PC-9 (cell line): Measurements from ENCODE around the gene APMAP. TPM values are rescaled to one million over a fixed set of nuclear protein-coding genes. Genes with fewer than 3 reads are reported as not detected.
A peak's percentile ranks its signal among the peaks of the same experiment; 100 is the strongest.

ENCODE experiments used
- BruUV-seq: library from RNA; stranded (reverse); fragments of 400-500 nt; replicated peaks from 2 replicates; lab custom pipeline; 2021; lab: Mats Ljungman, UMichigan
- CTCF ChIA-PET: fragments of 300-600 bp; sonication (Branson Sonifier 250); formaldehyde crosslinking; loops from one replicate; lab custom pipeline; 2022; ENCODE audit warnings: antibody characterized with exemption; lab: Charles Lee
- POLR2A ChIA-PET: fragments of 300-600 bp; sonication (Branson Sonifier 250); formaldehyde crosslinking; loops from one replicate; lab custom pipeline; 2022; ENCODE audit warnings: antibody characterized with exemption; ENCODE audit not compliant: unreplicated experiment; lab: Charles Lee
- DNase-seq, 2 experiments: peaks; one replicate each; pipeline versions ENCODE4 v3.0.0 to v3.0.0-alpha.2; 2015 to 2022; ENCODE audit warnings: mixed read lengths in 1 of 2
- H2AFZ ChIP-seq: fragments of 200-600 bp; sonication (generic); 2 replicates; pipeline ENCODE4 v1.8.1; 2017; ENCODE audit warnings: antibody characterized with exemption
- H3F3A ChIP-seq: fragments of 200-600 bp; sonication (generic); 2 replicates; pipeline ENCODE4 v1.8.1; 2017; ENCODE audit warnings: antibody characterized with exemption, mild to moderate bottlenecking, low read depth; ENCODE audit not compliant: insufficient read depth
- H3K27ac ChIP-seq: fragments of 200-600 bp; sonication (generic); 2 replicates; pipeline ENCODE4 v1.6.1; 2016; ENCODE audit warnings: mixed run types
- H3K27me3 ChIP-seq: fragments of 200-600 bp; sonication (generic); 2 replicates; pipeline ENCODE4 v1.6.1; 2016; ENCODE audit warnings: low read depth, mixed run types; ENCODE audit not compliant: insufficient read depth
- H3K36me3 ChIP-seq: fragments of 200-600 bp; sonication (generic); 2 replicates; pipeline ENCODE4 v1.6.1; 2016; ENCODE audit warnings: low read depth, mixed run types
- H3K4me1 ChIP-seq: fragments of 200-600 bp; sonication (generic); replicated peaks from 2 replicates; pipeline ENCODE4 v1.6.1; 2016; ENCODE audit warnings: mixed run types; ENCODE audit not compliant: insufficient read depth
- H3K4me2 ChIP-seq: fragments of 200-600 bp; sonication (generic); 2 replicates; pipeline ENCODE4 v1.6.1; 2017; ENCODE audit warnings: mixed run types
- H3K4me3 ChIP-seq: fragments of 200-600 bp; sonication (generic); 2 replicates; pipeline ENCODE4 v1.6.1; 2016; ENCODE audit warnings: mixed run types
- H3K79me2 ChIP-seq: fragments of 200-600 bp; sonication (generic); 2 replicates; pipeline ENCODE4 v1.6.1; 2017; ENCODE audit warnings: low read depth, mixed run types
- H3K9me2 ChIP-seq: fragments of 200-600 bp; sonication (generic); 2 replicates; pipeline ENCODE4 v1.8.1; 2017; ENCODE audit warnings: mild to moderate bottlenecking; ENCODE audit not compliant: insufficient read depth
- H3K9me3 ChIP-seq: fragments of 200-600 bp; sonication (generic); 2 replicates; pipeline ENCODE4 v1.8.1; 2016; ENCODE audit warnings: low read depth; ENCODE audit not compliant: insufficient read depth
- H4K20me1 ChIP-seq: fragments of 200-600 bp; sonication (generic); 2 replicates; pipeline ENCODE4 v1.8.1; 2017; ENCODE audit not compliant: insufficient read depth
- EZH2 ChIP-seq: fragments of 200-600 bp; sonication (generic); IDR thresholded peaks from 2 replicates; pipeline ENCODE4 v1.8.0; 2017; ENCODE audit warnings: antibody characterized with exemption, low read depth
- intact Hi-C: fragments of 100-400 bp; cut with micrococcal nuclease; formaldehyde crosslinking; loops from one replicate; pipeline ENCODE4 v1.10.0; 2022; ENCODE audit not compliant: unreplicated experiment
- total RNA-seq: library from RNA; stranded (reverse); gene quantifications from 2 replicates; pipeline ENCODE4 v1.2.3, GENCODE V29; 2021
- TF ChIP-seq, protein P1 (sequence below): fragments of 200-600 bp; sonication (generic); conservative IDR thresholded peaks from 2 replicates; pipeline ENCODE4 v1.6.1; 2017; ENCODE audit warnings: mixed run types, antibody characterized with exemption, mild to moderate bottlenecking, moderate library complexity

The APMAP gene
- total RNA-seq, 1 experiment from 2014 or later: 103 TPM

DNA sequence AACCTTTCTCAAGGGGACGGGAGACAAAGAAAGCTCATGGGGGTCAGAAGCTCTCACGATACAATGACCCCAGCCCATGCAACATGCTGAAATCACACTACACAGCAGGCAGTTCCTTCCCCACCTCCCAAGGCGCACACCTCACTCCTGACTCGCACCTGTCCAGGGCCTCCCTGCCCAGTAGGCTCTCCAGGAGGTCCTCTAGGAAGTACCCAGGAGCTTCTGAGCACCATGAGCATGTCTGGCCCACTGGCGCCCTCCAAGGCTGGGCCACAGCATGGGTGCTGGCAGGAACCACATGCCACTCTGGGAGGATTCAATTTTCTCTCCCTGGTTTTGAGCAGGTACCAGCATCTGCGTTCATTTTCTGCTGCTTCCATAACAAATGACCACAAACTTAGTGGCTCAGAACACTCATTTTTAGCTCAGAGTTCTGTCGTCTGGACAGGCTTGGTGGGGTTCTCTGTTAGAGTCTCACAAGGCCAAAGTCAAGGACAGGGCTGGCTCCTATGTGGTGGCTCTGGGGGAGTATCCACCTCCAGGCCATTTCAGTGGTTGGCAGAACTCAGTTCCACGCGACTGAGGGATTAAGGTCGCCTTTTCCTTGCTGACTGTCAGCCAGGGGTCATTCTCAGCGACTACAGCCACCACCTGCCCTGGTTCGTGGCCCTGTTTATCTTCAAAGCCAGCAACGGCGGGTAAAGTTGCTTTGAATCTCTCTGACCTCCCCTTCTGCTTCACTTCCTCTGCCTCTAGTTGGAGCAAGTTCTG, 32.7 kb upstream of the APMAP start:
- ChIA-PET POLR2A (interaction anchor here (0.5 kb wide), 1 partner anchor 227 kb away, joined by 6 read pairs; no protein-coding TSS in a partner anchor), CTCF (no interaction called here)
- BruUV-seq: no TSS peak
- Histone ChIP-seq H3K9me3 (no peaks in the 10 kb centered on the region), H4K20me1 (no peaks in the 10 kb centered on the region), H3K27me3 (no peaks in the 10 kb centered on the region), H3K36me3 (no peaks in the 10 kb centered on the region), H3K4me3 (no peak overlapping the region), H3F3A (peaks cover 10% of the 10 kb centered on the region; the same call in 1 of the 2 replicates), H3K4me1 (peaks cover 15% of the 10 kb centered on the region), H3K27ac (no peak overlapping the region), H3K4me2 (no peak overlapping the region), H3K9me2 (no peaks in the 10 kb centered on the region), H3K79me2 (no peaks in the 10 kb centered on the region), H2AFZ (no peak overlapping the region)
- TF ChIP-seq, protein P1, sequence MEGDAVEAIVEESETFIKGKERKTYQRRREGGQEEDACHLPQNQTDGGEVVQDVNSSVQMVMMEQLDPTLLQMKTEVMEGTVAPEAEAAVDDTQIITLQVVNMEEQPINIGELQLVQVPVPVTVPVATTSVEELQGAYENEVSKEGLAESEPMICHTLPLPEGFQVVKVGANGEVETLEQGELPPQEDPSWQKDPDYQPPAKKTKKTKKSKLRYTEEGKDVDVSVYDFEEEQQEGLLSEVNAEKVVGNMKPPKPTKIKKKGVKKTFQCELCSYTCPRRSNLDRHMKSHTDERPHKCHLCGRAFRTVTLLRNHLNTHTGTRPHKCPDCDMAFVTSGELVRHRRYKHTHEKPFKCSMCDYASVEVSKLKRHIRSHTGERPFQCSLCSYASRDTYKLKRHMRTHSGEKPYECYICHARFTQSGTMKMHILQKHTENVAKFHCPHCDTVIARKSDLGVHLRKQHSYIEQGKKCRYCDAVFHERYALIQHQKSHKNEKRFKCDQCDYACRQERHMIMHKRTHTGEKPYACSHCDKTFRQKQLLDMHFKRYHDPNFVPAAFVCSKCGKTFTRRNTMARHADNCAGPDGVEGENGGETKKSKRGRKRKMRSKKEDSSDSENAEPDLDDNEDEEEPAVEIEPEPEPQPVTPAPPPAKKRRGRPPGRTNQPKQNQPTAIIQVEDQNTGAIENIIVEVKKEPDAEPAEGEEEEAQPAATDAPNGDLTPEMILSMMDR: no peak
- TF ChIP-seq EZH2: no peak
- intact Hi-C loops: no loop called here
- no peak for DNase-seq

DNA sequence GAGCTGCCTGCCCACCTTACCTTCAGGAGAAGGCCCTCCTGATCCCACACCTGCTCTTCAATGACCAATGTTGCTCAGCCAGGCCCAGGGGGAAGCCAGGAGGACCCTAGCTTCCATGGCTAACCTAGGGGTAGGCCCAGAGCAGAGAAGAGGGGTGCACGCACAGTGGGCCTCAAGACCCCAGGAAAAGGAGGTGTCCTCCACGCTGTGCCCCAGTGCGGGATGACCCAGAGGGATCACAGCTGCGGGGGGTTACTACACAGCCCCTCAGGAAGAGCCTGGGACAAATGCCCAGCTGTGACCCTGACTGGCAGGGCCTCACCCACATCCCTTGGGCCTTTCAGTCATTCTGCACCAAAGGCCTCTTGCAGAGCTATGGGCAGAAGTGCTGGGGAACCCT, 31.6 kb upstream of the APMAP start:
- peaks cover 11% of the 10 kb centered on the region; the same call in 1 of the 2 replicates for H3F3A ChIP-seq
- no peak overlapping the region for H3K27ac ChIP-seq
- no peaks in the 10 kb centered on the region for H4K20me1 ChIP-seq
- H3K4me2 ChIP-seq: no peak overlapping the region
- CTCF ChIA-PET: no interaction called here
- peaks cover 17% of the 10 kb centered on the region for H3K4me1 ChIP-seq
- no peaks in the 10 kb centered on the region for H3K36me3 ChIP-seq
- H3K79me2 ChIP-seq: no peaks in the 10 kb centered on the region
- no TSS peak for BruUV-seq
- TF ChIP-seq EZH2: no peak
- TF ChIP-seq, protein P1: no peak
- intact Hi-C loops: no loop called here
- H3K9me2 ChIP-seq: no peaks in the 10 kb centered on the region
- H2AFZ ChIP-seq: no peak overlapping the region
- no peaks in the 10 kb centered on the region for H3K9me3 ChIP-seq
- POLR2A ChIA-PET: no interaction called here
- H3K4me3 ChIP-seq: no peak overlapping the region
- DNase-seq: no peak
- H3K27me3 ChIP-seq: no peaks in the 10 kb centered on the region

DNA sequence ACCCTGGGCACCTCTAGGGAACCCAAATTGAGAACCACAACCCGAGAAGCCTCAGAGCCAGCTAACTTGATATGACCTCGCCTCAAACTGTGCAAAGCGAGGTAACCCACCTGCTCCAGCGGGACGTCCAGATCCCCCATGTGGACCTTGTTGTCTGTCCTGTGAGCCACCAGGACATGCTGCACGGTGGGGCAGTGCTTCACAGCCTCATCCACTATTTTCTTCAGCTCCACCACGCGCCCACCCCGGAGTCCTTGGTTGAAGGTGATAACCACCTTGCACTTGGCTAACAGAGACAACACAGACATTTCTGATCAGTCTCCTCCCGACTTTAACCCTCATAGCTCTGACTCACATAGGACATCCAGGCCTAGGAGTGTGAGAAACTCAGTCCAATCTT, 30.8 kb upstream of the APMAP start:
- POLR2A ChIA-PET: interaction anchor here (0.7 kb wide), 1 partner anchor 40 kb away, joined by 3 read pairs; no protein-coding TSS in a partner anchor
- Histone ChIP-seq H3K4me1 (peaks cover 25% of the 10 kb centered on the region), H3K9me3 (no peaks in the 10 kb centered on the region), H3K4me2 (peak overlapping the region; percentile 43; the same call in 1 of the 2 replicates), H3K27me3 (no peaks in the 10 kb centered on the region), H3K4me3 (no peak overlapping the region), H3F3A (peaks cover 19% of the 10 kb centered on the region; the same call in 1 of the 2 replicates), H3K36me3 (no peaks in the 10 kb centered on the region), H3K9me2 (no peaks in the 10 kb centered on the region), H2AFZ (no peak overlapping the region), H4K20me1 (no peaks in the 10 kb centered on the region), H3K27ac (no peak overlapping the region), H3K79me2 (no peaks in the 10 kb centered on the region)
- no TSS peak for BruUV-seq
- intact Hi-C loops: no loop called here
- TF ChIP-seq EZH2: no peak
- TF ChIP-seq, protein P1: no peak
- CTCF ChIA-PET: no interaction called here
- DNase-seq: no peak
